Fibroblast of lung (primary cell): ENCODE measurements around the gene HEXIM1. TPM values are rescaled to one million over a fixed set of nuclear protein-coding genes. Genes with fewer than 3 reads are reported as not detected.

ENCODE experiments used
- DNase-seq, 2 donors: peaks; one replicate each; pipeline versions ENCODE4 v3.0.0 to v3.0.0-alpha.2; 2010; ENCODE audit warnings: low read depth in 2 of 2
- H2AFZ ChIP-seq: 2 replicates; pipeline ENCODE4 v1.5.1; 2012; ENCODE audit warnings: low read length, control low read depth, inconsistent platforms
- H3K27ac ChIP-seq: 2 replicates; pipeline ENCODE4 v1.5.1; 2011; ENCODE audit warnings: low read length, control low read depth; ENCODE audit not compliant: insufficient read depth
- H3K27me3 ChIP-seq: 2 replicates; pipeline ENCODE4 v1.5.1; 2011; ENCODE audit warnings: mild to moderate bottlenecking, low read length; ENCODE audit not compliant: control insufficient read depth, insufficient read depth
- H3K36me3 ChIP-seq: 2 replicates; pipeline ENCODE4 v1.5.1; 2011; ENCODE audit warnings: low read length; ENCODE audit not compliant: control insufficient read depth, insufficient read depth
- H3K4me1 ChIP-seq: 2 replicates; pipeline ENCODE4 v1.5.1; 2011; ENCODE audit warnings: low read length; ENCODE audit not compliant: control insufficient read depth, insufficient read depth; ENCODE audit errors: extremely low read depth
- H3K4me2 ChIP-seq: 2 replicates; pipeline ENCODE4 v1.5.1; 2011; ENCODE audit warnings: low read length, control low read depth; ENCODE audit not compliant: insufficient read depth; ENCODE audit errors: extremely low read depth
- H3K4me3 ChIP-seq, 4 experiments: fragments of 200-600 bp in 1 of 4; sonication (generic) in 1 of 4; replicated peaks in 1 of 4; 2 replicates each; pipeline ENCODE4 v1.5.1; 2011 to 2016; ENCODE audit warnings: low read length in 4 of 4, low read depth in 3 of 4, mild to moderate bottlenecking in 3 of 4, control low read depth in 2 of 4, inconsistent platforms in 1 of 4, mixed read lengths in 1 of 4; ENCODE audit not compliant: insufficient read depth in 1 of 4; ENCODE audit errors: control extremely low read depth in 1 of 4
- H3K79me2 ChIP-seq: 2 replicates; pipeline ENCODE4 v1.5.1; 2012; ENCODE audit warnings: mild to moderate bottlenecking, low read length, inconsistent platforms; ENCODE audit not compliant: control insufficient read depth, insufficient read depth
- H3K9ac ChIP-seq: 2 replicates; pipeline ENCODE4 v1.5.1; 2011; ENCODE audit warnings: mild to moderate bottlenecking, low read length, control low read depth; ENCODE audit not compliant: insufficient read depth
- H3K9me3 ChIP-seq: 2 replicates; pipeline ENCODE4 v1.5.1; 2012; ENCODE audit warnings: low read depth, low read length; ENCODE audit not compliant: control insufficient read depth, insufficient read depth
- H4K20me1 ChIP-seq: 2 replicates; pipeline ENCODE4 v1.5.1; 2011; ENCODE audit warnings: low read length; ENCODE audit not compliant: control insufficient read depth, insufficient read depth; ENCODE audit errors: extremely low read depth
- CTCF ChIP-seq, 2 donors: IDR thresholded peaks in 1 of 2; conservative IDR thresholded peaks in 1 of 2; 1 replicate in 1 of 2; 2 replicates in 1 of 2; pipeline ENCODE4 v1.5.1; 2011 to 2012; ENCODE audit warnings: low read length in 2 of 2, control low read depth in 1 of 2, inconsistent platforms in 1 of 2, low read depth in 1 of 2, mild to moderate bottlenecking in 1 of 2
- EZH2 ChIP-seq: IDR thresholded peaks from 2 replicates; pipeline ENCODE4 v1.5.1; 2012; ENCODE audit warnings: low read length, control low read depth, mild to moderate bottlenecking; ENCODE audit errors: missing control alignments
- polyA plus RNA-seq, 2 donors: library from polyadenylated mRNA; depleted of rRNA in 1 of 2; stranded (reverse) in 1 of 2; unstranded in 1 of 2; fragments of >200 nt; gene quantifications; 2 replicates each; pipeline ENCODE4 v1.2.1, GENCODE V29; 2011 to 2012; ENCODE audit warnings: missing spikeins in 1 of 2
- total RNA-seq: library from RNA; depleted of rRNA; stranded (reverse); fragments of >200 nt; gene quantifications from 2 replicates; pipeline ENCODE4 v1.2.1, GENCODE V29; 2014

The HEXIM1 gene
- total and polyA plus RNA-seq, 2 donors (not counting 1 experiment from before 2014, with no cell fraction given), result 9.9 to 11.7 TPM

- H3K27ac ChIP-seq, result peak overlapping the region; percentile 87
- H3K79me2 ChIP-seq, result peaks cover 6% of the 10 kb centered on the region
- H3K9ac ChIP-seq, result peak overlapping the region; percentile 67
- peak overlapping the region; percentile 96 for H3K4me2 ChIP-seq
- H3K9me3 ChIP-seq, result no peaks in the 10 kb centered on the region
- no peaks in the 10 kb centered on the region for H3K27me3 ChIP-seq
- no peaks in the 10 kb centered on the region for H3K36me3 ChIP-seq
- H3K4me3 ChIP-seq, result peak overlapping the region; percentile 73 to 83 (median 82)
- no peak for DNase-seq
- no peak for TF ChIP-seq EZH2
- TF ChIP-seq CTCF (conservative IDR thresholded peaks at IDR 0.05 in 1 of 2, IDR thresholded peaks at IDR 0.05 in 1 of 2; ENCODE audit: low read depth in 1 of 2, low read length in 2 of 2), result no peak
- peaks cover 10% of the 10 kb centered on the region for H3K4me1 ChIP-seq
- peak overlapping the region; percentile 88 for H2AFZ ChIP-seq
- H4K20me1 ChIP-seq, result no peaks in the 10 kb centered on the region
Measured at GRCh38 chr17:45135978-45136791, 12.1 kb upstream of the HEXIM1 start.

GRCh38 chr17:45136846-45137560 lies 11.3 kb upstream of the HEXIM1 start:
- H3K9ac ChIP-seq, result no peak overlapping the region
- H3K4me3 ChIP-seq, result peak overlapping the region in 1 of 4 experiments; percentile 82
- no peak overlapping the region for H3K27ac ChIP-seq
- peaks cover 5% of the 10 kb centered on the region for H3K4me1 ChIP-seq
- H3K27me3 ChIP-seq, result no peaks in the 10 kb centered on the region
- H3K9me3 ChIP-seq, result no peaks in the 10 kb centered on the region
- no peaks in the 10 kb centered on the region for H3K79me2 ChIP-seq
- TF ChIP-seq EZH2, result no peak
- TF ChIP-seq CTCF (conservative IDR thresholded peaks at IDR 0.05 in 1 of 2, IDR thresholded peaks at IDR 0.05 in 1 of 2; ENCODE audit: low read depth in 1 of 2, low read length in 2 of 2), result no peak
- no peaks in the 10 kb centered on the region for H3K36me3 ChIP-seq
- H2AFZ ChIP-seq, result no peak overlapping the region
- no peak overlapping the region for H3K4me2 ChIP-seq
- H4K20me1 ChIP-seq, result no peaks in the 10 kb centered on the region
- DNase-seq, result no peak

- no peaks in the 10 kb centered on the region for H3K27me3 ChIP-seq
- H3K36me3 ChIP-seq, result no peaks in the 10 kb centered on the region
- H3K9me3 ChIP-seq, result no peaks in the 10 kb centered on the region
- H3K9ac ChIP-seq, result no peak overlapping the region
- no peak overlapping the region for H3K27ac ChIP-seq
- no peak overlapping the region for H2AFZ ChIP-seq
- H4K20me1 ChIP-seq, result no peaks in the 10 kb centered on the region
- H3K4me3 ChIP-seq, result no peak overlapping the region
- H3K79me2 ChIP-seq, result no peaks in the 10 kb centered on the region
- DNase-seq, result no peak
- peaks cover 5% of the 10 kb centered on the region for H3K4me1 ChIP-seq
- TF ChIP-seq CTCF (conservative IDR thresholded peaks at IDR 0.05 in 1 of 2, IDR thresholded peaks at IDR 0.05 in 1 of 2; ENCODE audit: low read depth in 1 of 2, low read length in 2 of 2), result no peak
- H3K4me2 ChIP-seq, result no peak overlapping the region
Measured at GRCh38 chr17:45137561-45138305, 10.5 kb upstream of the HEXIM1 start.
